ENCODE results near the gene PRL. TPM values are rescaled to one million over a fixed set of nuclear protein-coding genes. Genes with fewer than 3 reads are reported as not detected.

The PRL gene
- total RNA-seq, 1 donor from 2014 or later: not detected

DNA sequence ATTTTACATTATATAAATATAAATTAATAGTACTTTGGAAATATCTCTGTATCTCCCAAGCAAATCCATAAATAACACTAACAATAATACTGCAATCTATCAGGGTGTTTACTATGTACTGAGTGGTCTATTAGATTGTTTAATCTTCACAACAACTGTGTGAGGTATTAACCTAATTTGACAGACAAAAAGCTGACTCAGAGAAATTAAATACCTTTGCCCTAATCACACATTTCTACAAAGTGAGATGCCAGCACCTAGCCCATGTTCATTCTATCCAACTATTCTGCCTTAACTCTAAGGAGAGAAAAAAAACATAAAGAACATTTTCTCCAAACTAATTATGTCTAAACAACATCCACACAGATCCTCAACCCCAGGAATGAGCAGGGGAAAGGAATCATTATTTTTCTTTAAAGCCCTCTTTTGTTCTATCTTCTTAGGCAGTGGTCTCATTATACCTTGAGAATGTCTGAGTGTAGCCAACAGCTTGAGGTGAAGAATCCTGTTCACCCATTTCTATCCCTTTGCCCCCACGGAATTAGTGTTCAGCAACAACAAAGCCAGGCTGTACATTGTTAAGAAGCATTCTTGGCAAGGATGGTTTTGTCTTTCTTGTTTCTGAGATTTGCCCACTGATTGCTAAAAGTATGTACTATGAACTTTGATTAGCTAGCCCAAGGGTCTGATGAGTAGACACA, 42.7 kb downstream of the PRL start:
- TF ChIP-seq CTCF (IDR thresholded peaks at IDR 0.05; ENCODE audit: unreplicated experiment): no peak
- Mint-ChIP-seq H3K27me3 (ENCODE audit: low read depth) (no peaks in the 10 kb centered on the region), H3K4me1 (peaks cover 29% of the 10 kb centered on the region), H3K9me3 (peaks cover 16% of the 10 kb centered on the region), H3K36me3 (peaks cover 7% of the 10 kb centered on the region), H3K27ac (no peak overlapping the region), H3K4me3 (no peak overlapping the region)
- DNase-seq (ENCODE audit: low spot score in 2 of 2, unreplicated experiment in 2 of 2): no peak

DNA sequence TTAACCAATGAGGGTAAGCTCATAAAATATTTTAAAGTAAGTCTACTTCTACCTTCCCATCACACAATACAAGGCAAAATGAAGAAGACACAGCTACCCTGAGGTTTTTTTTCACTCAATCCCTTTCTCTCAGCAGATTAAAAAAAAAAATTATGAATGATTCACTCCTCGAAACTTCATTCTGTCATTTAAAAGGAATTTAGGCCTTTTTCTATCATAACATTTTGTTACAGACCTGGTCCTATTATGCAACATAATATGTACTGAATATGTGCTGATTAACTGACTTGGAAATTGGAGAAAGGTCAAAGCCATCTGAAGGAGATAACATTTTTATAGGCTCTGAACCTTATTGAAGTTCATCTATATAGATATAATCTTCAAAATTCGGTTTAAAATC, 45.5 kb downstream of the PRL start:
- Mint-ChIP-seq H3K9me3 (peaks cover 4% of the 10 kb centered on the region), H3K4me1 (peaks cover 33% of the 10 kb centered on the region), H3K36me3 (no peaks in the 10 kb centered on the region), H3K4me3 (no peak overlapping the region), H3K27me3 (ENCODE audit: low read depth) (no peaks in the 10 kb centered on the region), H3K27ac (peak overlapping the region; percentile 2)
- no peak for TF ChIP-seq CTCF (IDR thresholded peaks at IDR 0.05; ENCODE audit: unreplicated experiment)
- no peak for DNase-seq (ENCODE audit: low spot score in 2 of 2, unreplicated experiment in 2 of 2)

DNA sequence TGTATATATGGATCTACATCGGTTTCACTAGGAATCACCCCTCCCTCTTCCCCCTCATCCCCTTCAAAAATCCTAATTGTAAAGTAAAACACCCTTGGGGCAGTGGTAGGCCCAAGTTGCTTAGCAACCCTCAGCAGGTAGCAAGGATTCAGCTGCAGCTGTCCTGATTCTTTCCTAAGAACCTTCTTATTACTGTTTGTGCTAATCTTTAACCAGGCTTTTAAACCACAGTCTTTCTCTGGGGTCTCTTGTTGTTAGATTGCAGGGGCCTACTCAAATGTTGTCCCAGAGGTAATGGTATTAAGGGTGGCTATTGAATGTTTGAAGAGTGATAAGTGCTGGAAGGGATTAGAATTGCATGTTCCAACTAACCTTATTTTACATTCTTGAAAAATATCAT, 46.4 kb downstream of the PRL start:
- DNase-seq (ENCODE audit: low spot score in 2 of 2, unreplicated experiment in 2 of 2): no peak
- Mint-ChIP-seq H3K36me3 (no peaks in the 10 kb centered on the region), H3K27me3 (ENCODE audit: low read depth) (no peaks in the 10 kb centered on the region), H3K4me3 (no peak overlapping the region), H3K27ac (peak overlapping the region; percentile 79), H3K9me3 (peaks cover 11% of the 10 kb centered on the region), H3K4me1 (peaks cover 30% of the 10 kb centered on the region)
- no peak for TF ChIP-seq CTCF (IDR thresholded peaks at IDR 0.05; ENCODE audit: unreplicated experiment)

- Mint-ChIP-seq H3K4me3 (no peak overlapping the region), H3K36me3 (no peaks in the 10 kb centered on the region), H3K9me3 (peaks cover 15% of the 10 kb centered on the region), H3K4me1 (peaks cover 30% of the 10 kb centered on the region), H3K27me3 (ENCODE audit: low read depth) (no peaks in the 10 kb centered on the region), H3K27ac (no peak overlapping the region)
- no peak for DNase-seq (ENCODE audit: low spot score in 2 of 2, unreplicated experiment in 2 of 2)
- TF ChIP-seq CTCF (IDR thresholded peaks at IDR 0.05; ENCODE audit: unreplicated experiment): no peak
These were observed 47.0 kb downstream of the PRL start for GRCh38 chr6:22249711-22250350.

- Mint-ChIP-seq H3K27me3 (ENCODE audit: low read depth) (no peaks in the 10 kb centered on the region), H3K27ac (no peak overlapping the region), H3K4me3 (no peak overlapping the region), H3K4me1 (peaks cover 22% of the 10 kb centered on the region), H3K36me3 (peaks cover 3% of the 10 kb centered on the region), H3K9me3 (peaks cover 21% of the 10 kb centered on the region)
- no peak for TF ChIP-seq CTCF (IDR thresholded peaks at IDR 0.05; ENCODE audit: unreplicated experiment)
- DNase-seq (ENCODE audit: low spot score in 2 of 2, unreplicated experiment in 2 of 2): no peak
These were observed 48.1 kb downstream of the PRL start for GRCh38 chr6:22248513-22249308.

Measured in mesothelial cell of epicardium (in vitro differentiated cells).